NCI-H446 (cell line): ENCODE results near the gene FAM221B.

Experiments
- DNase-seq, 2 experiments: peaks; one replicate each; lab custom pipeline; 2025; lab: John Stamatoyannopoulos, UW

FAM221B gene

DNA sequence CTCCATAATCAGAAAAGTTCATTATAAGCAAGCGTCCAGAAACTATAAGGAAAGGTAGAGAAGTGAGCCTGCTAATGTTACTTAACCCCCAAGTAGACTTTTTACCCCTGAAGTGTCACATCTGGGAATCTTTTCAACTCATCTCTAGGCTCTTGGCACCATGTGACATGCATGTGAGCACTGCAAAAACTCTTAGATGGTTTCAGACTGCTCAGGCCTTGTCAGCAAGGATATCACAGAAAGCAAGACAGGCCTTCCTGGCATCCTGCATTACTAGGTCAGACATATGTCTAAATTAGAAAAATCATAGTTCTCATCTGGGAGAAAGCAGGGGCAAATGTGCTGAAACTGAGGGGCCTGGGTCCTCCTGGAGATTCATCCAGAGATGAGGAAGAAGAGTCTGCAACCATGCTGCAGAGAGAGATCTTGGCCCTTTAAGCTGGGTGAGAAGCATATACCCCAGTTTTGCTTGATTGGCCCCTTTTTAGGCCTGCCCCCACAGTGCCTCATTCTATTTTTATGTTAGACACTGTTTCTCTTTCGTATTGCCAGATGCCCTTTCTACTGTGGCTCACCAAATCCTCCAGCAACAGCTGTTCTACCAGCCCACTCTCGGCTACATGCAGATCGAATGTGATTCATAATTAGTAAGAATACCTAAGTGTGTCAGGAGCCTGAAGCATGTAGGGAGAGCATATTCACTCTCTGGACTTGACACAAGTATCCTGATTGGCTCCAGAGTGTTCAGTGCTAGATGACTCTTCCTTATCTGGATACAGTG is 19.4 kb upstream of the FAM221B start:
- no peak for DNase-seq

DNA sequence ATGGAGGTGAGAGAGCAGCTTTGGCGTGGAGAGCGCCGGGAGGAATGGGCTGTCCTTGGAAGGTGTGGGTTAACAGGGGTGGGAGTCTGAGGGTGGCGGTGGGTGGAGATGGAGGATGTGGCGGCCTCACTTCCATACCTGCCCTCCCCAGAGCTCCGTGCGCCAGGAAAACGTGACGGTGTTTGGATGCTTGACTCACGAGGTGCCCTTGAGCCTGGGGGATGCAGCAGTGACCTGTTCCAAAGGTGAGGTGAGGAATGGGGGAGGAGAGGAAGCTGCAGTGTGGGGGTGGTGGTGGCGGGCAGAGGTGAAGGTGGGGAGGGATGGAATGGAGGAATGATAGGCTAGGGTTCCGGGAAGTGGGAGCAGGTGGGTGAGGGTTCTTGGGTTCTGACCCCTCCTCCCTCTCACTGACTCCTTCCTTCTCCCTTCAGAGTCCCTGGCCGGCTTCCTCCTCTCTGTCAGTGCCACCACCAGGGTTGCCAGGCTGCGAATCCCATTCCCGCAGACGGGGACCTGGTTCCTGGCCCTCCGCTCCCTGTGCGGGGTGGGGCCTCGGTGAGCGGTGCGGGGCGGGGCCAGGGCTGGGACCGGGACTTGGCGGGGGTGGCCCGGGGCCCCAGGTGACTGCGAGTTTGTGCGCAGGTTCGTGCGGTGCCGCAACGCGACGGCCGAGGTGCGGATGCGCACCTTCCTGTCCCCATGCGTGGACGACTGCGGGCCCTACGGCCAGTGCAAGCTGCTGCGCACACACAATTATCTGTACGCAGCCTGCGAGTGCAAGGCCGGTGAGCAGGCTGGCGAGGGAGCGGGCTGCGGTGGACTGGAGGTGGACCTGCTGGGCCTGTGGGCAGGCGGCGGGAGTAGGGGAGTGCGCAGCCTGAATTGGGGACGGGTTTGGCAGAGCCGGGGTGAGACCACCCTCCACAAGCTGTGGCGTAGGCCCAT is 17.6 kb upstream of the FAM221B start:
- DNase-seq: no peak

DNA sequence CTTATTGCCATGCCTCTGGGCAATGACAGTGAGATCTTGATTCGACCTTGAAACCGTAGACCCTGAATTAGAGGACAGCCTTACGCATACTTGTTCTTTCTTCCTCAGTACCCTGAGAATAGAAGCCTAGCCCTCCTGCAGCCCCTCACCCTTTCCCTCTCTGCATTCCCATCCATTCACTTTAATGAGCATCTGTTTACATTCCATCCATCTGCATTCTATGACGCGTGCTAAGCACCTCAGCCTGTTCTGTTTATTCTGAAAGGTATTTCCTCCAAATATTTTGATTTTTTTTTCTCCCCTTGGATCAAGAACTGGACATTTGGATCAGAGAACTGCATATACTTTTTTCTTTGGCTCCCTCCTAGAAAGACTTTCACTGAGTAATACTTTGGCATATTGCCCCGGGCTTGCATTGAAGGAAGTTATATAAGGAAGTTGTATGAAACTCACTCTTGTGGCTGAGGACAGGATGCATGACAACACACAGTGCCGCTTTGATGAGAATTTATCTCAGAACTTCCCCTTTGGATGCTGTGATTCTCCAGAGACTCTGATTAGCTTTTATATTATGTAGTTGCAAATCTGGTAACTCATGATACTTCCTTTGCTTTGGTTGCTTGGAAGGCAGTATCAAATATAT is 16.2 kb upstream of the FAM221B start:
- DNase-seq: peak in 1 of 2 experiments; percentile 15

DNA sequence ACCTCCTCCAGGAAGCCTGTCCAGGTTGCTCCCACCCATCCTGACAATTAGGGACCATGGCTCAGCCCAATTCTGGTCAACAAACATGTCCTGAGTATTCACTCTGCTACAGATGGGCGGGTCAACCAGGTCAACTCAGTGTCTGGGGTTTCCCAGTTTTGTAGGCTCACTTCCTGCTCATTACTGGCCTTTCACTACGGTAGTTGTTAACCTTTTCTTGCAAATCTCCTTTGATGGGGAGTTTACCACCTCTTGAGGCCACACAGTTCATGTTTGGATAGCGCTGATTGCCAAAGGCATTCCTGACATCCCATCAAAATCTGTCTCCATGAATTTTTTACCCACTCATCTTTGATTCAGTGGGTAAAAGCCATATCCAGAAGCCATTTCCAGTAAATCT is 14.3 kb upstream of the FAM221B start:
- no peak for DNase-seq

DNA sequence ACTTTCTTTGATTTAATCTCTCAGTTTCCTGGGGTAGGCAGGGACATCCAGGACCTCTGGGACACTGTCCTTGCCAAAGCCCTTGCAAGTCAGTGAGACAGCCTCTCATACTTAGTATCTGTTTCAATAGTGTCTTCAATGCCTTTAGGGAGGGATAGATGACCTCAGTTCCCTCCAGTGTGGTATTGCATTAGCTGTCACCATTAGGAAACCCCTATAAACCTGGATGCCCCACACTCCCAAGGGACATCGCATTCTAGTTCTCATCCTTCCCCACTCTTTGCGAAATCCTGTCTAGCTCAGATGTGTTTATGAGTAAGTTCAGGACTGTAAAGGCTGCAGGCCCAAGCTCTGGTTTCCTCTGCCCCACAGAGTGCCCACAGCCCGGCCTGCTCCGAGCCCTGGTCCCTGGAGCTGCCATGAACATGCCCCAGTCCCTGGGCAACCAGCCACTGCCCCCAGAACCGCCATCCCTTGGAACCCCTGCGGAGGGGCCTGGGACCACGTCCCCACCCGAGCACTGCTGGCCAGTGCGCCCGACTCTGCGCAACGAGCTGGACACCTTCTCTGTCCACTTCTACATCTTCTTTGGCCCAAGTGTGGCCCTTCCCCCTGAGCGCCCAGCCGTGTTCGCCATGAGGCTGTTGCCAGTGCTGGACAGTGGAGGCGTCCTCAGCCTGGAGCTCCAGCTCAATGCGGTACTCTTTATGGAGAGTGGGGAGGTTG is 13.7 kb upstream of the FAM221B start:
- DNase-seq: no peak

DNA sequence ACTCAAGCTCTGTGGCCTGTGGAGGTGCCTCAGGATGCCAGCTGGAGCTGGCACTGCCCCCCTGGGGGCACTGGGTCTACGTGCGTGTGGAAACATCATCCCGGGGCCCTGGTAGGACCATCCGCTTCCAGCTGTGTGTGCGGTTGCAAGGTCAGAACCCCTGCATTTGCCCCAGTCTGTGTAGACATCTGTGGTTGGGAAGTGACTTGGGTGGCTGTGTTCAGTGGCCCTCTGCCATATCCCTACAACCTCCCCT is 13.0 kb upstream of the FAM221B start:
- no peak for DNase-seq

DNA sequence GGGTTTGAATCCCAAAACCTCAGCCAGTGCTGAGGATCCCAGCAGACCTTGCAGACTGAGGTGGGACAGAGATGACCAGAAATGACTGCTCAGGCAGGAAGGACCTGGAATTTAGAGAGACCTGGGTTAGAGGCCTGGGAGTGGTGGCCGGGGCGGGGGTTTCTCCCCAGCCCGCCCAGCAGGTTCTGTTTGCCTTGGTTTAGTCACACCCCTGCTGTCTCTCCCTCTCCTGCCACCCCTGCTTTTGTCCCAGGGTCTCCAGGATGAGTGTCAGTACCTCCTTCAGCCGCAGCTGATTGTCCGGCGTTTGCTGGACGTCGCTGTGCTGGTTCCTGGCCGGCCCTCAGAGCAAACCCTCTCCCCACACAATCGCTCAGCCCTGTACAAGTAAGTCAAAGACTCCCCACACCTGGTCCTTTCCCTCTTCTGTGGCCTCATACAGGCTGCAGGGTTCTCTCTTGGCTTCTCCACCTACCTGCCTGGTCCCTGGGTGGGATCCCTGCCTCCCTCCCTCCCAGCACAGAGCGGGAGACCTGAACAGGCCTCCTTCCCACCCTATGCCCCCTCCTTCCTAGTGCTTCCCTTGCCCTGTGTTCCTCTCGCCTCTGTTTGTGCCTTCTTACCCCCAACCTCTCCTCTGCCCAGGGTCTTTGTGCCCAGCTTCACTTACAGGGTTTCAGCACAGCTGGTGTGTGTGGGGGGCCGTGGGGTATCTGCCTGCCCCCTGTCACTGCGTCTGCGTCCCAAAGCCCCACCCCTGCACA is 12.5 kb upstream of the FAM221B start:
- DNase-seq: no peak

DNA sequence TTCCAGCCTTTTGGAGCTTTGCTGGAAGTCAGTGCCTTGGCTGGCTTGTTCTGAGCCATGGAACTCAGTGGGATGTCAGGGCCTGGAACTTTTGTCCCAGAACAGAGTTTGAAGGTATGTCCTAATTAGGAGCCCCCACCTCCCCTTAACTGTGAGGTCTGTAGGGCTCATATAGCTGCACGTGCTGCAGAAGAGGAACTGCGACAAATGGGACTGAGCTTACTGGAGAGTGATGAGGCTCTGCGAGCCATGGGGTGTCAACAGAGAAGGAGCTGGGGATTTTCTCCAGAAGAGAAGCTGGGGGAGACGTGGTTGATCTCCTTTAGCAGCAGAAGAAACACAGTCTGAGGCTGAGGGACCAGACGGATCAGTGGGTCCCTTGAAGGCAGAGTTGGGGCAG is 11.4 kb upstream of the FAM221B start:
- no peak for DNase-seq

DNA sequence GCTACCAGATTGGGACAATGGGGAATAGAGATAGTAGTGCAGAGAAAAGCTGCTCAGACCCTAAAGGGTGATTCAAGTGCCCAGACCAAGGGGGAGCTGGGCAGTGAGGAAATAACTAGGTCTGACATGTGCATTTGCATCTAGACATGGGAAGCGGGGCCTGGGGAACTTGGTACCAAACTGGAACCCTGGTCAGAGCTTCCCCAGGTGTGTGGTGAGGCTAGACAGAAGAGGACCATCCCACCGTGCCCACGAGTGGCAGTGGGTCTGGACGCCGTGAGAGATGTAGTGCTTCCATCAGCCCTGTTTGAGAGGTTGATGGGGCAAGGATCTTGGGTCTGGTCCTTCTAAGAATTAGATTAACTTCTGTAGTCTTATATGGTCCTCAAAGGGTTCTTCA is 8.1 kb upstream of the FAM221B start:
- no peak for DNase-seq

DNA sequence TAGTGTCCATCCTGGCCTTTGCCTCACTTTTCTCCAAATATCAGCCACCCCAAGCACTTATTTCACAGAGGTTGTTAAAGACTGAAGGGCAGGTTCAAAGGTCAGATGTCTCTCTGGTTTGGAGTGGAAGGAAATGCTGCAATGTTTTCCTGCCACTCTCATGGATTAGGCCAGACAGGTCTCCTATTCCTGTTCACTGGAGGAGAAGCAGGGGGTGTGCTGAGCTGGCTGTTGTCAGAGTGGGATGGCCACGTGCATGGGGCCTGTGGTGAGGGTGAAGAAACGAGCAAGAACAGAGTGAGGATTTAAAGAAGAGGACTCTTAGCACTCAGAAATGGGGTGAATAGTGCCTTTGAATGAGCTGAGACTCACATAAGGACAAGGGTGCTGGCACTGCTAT is 7.2 kb upstream of the FAM221B start:
- DNase-seq: no peak

DNA sequence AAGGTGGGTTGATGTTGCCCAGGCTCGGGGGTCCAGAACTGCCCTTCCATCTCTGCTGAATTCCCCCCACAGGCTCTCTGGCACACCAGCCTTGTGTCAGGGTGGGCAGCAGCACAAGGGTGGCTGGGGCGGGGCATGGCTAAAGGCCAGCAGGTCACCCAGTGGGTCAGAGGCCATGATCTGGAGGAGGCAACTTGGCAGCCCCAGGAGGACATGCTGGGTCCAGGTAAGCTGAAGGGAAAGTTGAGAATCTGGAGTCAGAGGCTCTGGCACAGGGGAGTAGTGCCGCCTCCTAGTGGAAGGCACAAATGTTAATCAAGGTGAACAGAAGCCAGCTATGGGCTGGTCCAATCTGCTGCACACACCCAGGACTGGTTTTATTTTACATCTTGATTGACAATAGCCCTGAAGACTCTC is 6.7 kb upstream of the FAM221B start:
- no peak for DNase-seq

DNA sequence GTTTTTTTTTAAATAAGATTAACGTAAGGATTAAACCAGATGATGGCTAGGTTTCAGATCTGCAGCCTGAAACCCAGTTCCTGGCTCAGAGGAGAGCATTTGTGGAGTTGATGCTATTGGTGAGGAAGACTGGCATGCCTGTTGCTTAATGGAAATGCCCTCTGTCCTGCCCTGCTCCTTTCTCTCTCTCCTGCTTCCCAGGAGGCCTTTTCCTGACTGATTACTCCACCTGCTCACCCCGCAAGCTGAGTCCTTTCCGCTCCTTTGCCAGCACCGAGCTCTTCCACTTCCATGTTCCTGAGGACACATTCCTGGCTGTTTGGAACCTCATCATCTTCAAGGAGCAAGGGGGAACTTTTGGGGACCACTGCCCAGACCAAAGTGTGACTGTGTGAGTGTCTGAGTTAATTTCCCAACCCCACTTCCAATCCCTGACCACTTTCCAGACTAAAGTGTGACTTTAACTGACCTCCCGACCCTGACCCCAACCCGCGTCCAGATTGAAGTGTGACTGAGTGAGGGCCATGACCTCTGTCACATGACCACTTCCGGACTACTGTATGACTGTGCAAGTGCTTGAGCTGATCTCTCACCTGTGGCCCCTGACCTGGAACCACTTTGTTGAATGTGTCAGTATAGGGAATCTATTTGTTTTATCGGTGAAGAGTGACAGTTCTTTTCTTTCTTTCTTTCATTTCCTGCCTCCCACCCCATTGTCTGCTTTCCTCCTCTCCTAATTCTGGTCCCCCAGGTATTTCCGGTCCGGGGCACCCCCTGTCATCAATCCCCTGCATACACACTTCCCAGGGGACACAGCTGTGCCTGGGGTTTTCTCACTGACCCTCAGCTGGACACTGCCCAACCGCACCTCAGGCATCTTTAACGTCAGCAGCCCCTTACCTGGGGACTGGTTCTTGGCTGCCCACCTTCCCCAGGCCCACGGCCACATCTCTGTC is 6.0 kb upstream of the FAM221B start:
- DNase-seq: no peak

DNA sequence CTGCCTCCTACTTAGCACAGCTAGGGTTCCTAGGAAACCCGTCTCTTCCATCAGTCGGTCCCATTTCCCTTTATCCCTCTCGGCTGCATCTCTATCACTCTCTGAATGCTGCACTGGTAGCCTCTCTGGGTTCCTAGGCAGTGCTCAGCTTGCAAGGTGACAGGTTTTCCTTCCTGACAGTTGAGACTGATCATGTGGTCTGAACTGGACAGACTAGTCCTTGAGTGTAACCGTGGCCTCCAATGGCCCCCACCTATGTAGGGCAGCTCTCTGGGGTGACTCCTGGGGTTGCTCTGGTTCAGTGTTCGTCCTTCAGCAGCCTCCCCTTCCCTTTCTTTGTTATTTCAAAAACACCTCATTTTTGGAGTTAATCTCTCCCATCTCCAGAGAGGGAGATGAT is 4.3 kb upstream of the FAM221B start:
- no peak for DNase-seq

DNA sequence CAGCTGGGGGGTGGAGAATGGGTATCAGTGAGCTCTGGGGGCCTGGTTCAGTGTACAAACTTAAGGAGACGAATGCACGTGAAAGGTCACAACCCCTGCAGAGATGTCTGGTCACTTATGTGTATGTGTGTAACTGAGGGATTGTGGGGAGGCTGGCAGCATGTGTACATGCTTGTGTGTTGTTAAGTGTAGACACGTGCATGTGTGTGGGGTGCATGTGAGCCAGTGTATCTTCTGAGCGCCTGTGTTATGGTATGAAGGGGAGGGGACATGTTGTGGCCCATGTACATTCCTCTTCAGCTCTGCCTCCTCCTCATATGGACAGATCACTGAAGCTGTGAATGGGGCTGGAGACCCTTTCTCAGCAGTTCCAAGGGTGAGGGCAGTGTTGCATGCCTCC is 2.5 kb upstream of the FAM221B start:
- no peak for DNase-seq

DNA sequence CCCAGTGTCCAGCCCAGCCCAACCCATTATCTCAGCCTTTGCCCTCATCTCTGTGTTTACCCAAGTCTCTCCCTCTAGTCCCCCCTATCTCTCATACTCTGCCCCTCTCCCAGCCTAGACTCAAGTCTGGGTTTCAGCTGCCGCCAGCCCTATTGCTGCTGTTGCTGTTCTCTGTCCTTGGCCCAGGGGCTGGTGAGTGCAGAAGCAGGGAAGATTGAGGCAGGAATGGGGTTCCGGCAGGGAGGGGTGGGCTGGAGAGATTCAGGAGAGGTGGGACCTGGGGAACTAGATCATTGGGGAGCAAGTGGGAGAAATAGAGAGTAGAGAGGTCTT is 1.2 kb upstream of the FAM221B start:
- no peak for DNase-seq

DNA sequence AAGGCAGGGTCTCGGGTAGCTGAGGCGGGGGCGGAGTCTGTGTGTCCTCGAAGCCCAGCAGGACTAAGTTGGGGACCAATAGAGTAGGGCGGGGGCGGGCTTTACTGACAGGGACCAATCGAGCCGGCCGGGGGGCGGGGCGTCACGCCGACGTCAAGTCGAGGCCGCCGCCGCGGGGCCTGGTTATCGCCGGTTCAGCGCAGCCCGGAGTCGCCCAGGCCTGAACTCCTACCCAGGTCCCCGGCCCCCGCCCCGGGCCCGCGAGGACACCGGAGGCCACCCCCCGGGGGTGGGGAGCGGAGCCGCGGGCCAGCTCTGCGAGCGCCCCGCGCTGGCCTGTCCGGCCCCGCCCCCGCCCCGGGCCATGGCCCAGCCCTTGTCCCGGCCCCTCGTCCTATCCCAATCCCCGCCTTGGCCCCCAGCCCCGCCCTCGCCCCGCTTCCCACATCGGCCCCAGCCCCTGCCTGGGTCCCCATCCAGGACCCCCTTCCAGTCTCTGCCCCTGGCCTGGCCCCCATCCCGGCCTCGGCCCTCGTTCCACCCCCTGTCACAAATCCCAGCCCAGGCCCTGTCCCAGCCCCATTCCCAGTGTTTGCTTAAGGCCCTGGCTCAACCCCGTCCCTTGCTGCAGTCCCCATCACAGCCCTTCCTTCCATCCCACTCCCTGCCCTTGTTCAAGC is 692 bp upstream of the FAM221B start, which contains the start of gene TMEM8B:
Gene TMEM8B, plus strand, starts transcription at position 145 of the 680 bp plus-strand sequence. Its CDS starts 220 bp downstream, at position 365.
- peak; percentile 90 to 93 for DNase-seq

DNA sequence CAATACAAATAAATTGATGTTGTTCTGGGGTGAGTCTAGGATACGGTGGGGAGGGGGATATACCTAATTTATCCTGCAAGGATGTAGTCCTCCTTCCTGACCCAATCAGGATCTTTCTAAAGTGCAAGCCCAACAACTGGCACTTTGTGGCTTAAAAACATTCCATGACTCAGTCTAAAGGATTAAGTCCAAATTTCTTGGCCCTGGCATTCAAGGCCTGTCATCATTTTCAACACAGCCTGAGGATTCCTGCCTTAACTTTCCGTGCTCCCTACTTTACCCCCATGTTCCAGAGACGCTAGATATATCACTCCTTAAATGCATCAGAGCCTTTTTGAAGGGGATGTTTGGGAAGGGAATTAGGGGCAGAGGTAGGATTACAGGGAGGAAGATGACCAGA is 1.0 kb downstream of the FAM221B start:
- DNase-seq: no peak

DNA sequence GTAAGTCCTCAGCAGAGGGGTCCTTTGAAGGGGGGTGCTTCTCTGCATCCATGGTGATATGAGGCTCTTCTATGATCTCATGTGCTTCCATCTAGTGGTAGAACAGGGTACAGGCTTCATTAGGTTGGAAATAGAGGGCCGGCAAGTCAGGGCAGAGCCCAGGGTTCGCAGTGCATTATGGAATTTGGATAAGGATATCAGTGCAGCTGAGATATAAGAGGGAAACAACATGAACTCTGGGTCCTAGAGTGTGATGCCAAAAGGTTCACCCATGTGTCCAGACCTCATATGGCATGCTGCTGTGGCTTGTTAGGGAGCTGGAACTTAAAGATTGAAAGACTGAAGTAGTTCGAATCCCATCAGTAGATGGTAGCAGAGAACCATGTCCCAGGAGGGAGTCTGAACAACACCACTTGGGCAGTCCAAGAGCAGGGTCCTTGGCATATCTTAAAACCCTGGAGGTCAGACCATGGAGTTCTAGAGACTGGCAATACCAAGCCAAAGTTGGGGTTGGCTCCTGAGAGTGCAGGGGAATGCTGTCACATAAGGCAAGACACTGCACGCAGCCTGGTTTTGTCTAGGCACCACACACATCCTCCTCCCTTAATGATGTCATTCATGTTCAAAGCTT is 2.3 kb downstream of the FAM221B start:
- DNase-seq: peak; percentile 36 to 77

DNA sequence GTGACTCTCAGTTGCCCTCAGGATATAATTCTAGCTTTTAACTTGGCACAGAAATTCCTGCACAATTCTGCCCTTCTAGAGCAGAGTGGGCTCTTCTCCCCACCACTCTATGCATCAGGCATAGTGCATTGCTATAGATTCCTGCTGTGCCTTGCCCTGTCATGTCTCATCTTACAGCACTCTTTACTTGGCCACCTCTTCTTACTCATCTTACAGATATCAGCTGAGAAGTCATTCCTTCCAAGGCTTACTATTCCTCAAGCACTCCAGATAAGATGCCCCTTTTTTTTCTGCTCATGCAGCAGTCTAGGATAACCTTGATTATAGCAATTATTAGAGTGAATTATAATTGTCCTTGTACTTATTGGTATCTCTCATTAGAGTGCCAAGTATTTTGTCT is 5.6 kb downstream of the FAM221B start:
- DNase-seq: no peak
